ENCODE measurements around the gene DNTTIP2. TPM values are rescaled to one million over a fixed set of nuclear protein-coding genes. Genes with fewer than 3 reads are reported as not detected.
"Not testable (repeated sequence)": the region's sequence is repeated elsewhere in the genome, so short reads cannot be mapped to it uniquely, and the experiment has no call there.

The DNTTIP2 gene
- total and polyA plus RNA-seq, 9 of the 15 experiments (the other 6 are each of a cell fraction or from before 2014, with no cell fraction given), result 50.4 to 138 (median 97.0) TPM

DNA sequence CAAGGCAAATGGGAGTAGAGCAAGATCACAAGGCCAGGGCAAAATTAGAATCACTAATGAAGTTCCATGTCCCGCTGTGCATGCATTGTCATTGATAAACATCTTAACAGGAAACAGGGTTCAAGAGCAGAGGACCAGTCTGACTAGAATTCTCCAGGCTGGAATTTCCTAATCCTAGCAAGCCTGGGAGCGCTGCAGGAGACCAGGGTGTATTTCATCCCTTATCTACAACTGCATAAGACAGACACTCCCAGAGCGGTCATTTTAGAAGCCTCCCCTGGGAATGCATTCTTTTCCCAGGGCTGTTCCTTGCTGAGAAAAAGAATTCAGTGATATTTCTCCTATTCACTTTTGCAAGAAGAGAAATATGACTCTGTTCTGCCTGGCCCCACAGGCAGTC, 45.7 kb downstream of the DNTTIP2 start:
- H3K36me3 ChIP-seq (ENCODE audit: control insufficient read depth, insufficient read depth, low read length); H4K20me1 ChIP-seq (replicated peaks; ENCODE audit: control insufficient read depth, insufficient read depth, low read length); BruUV-seq (replicated peaks); H3K9me3 ChIP-seq (replicated peaks; ENCODE audit: control insufficient read depth, insufficient read depth, low read depth, low read length); H3K9me1 ChIP-seq (ENCODE audit: control insufficient read depth, insufficient read depth, low read length); H3K9ac ChIP-seq (ENCODE audit: insufficient read depth in 1 of 2, low read depth in 2 of 2, low read length in 2 of 2); FAIRE-seq; DNase-seq (ENCODE audit: extremely low read depth in 1 of 4, low spot score in 3 of 4); H3K4me3 ChIP-seq; POLR2A ChIA-PET; intact Hi-C loops (cut with micrococcal nuclease); H3K79me2 ChIP-seq (ENCODE audit: control insufficient read depth, insufficient read depth, low read length); ATAC-seq; H3K4me2 ChIP-seq (ENCODE audit: insufficient read depth, low read length); CTCF ChIA-PET (ENCODE audit: low intra/inter-chr PET ratio); H3K27me3 ChIP-seq (ENCODE audit: control insufficient read depth in 2 of 2, insufficient read depth in 2 of 2, low read length in 2 of 2); H3K4me1 ChIP-seq (replicated peaks in 1 of 2; ENCODE audit: control insufficient read depth in 2 of 2, insufficient read depth in 2 of 2, low read length in 2 of 2); H2AFZ ChIP-seq (ENCODE audit: low read depth, low read length); H3K27ac ChIP-seq (ENCODE audit: extremely low read depth, low read depth, low read length): not testable (repeated sequence)
- in situ Hi-C loops (cut with MboI), result loop anchor here (10.0 kb wide), 1 partner anchor 398 kb away; no protein-coding TSS in a partner anchor
- WGBS (ENCODE audit: insufficient coverage, low coverage, missing lambda C conversion rate), result 4% methylated on average over 3 of the region's 3 CpGs
- TF ChIP-seq TRIM24 (IDR thresholded peaks at IDR 0.05), result 0 out of 4 replicates have a peak, but pooled peaks of 1 of the 2 experiments have one; percentile 33
- peak; percentile 81 for TF ChIP-seq TRIM28 (IDR thresholded peaks at IDR 0.05)
- peak; percentile 32 for TF ChIP-seq ZNF280A (IDR thresholded peaks at IDR 0.05; ENCODE audit: low read depth, partially characterized antibody)
- peak; percentile 78 for TF ChIP-seq CBX5 (IDR thresholded peaks at IDR 0.05; ENCODE audit: borderline replicate concordance, low read depth)
- peak in 1 of 2 experiments; percentile 82; a peak in 1 of 3 replicates for TF ChIP-seq CBX3 (IDR thresholded peaks at IDR 0.05; ENCODE audit: borderline replicate concordance in 1 of 2, low read length in 2 of 2)
- 0 out of 4 replicates have a peak, but pooled peaks of 1 of the 2 experiments have one; percentile 5 for TF ChIP-seq RAD21 (CRISPR knock-in tag; conservative IDR thresholded peaks at IDR 0.05 in 1 of 2, IDR thresholded peaks at IDR 0.05 in 1 of 2)

All from K562 (cell line).